ENCODE measurements around the gene KIAA1549.

KIAA1549 gene

GRCh38 chr7:138881579-138882188 is 99.5 kb downstream of the KIAA1549 start:
- no peaks in the 10 kb centered on the region for H3K27me3 Mint-ChIP-seq
- DNase-seq: no peak
- H3K4me3 Mint-ChIP-seq: no peak overlapping the region
- H3K4me1 Mint-ChIP-seq: no peaks in the 10 kb centered on the region
- no peak overlapping the region for H3K27ac Mint-ChIP-seq
- no peaks in the 10 kb centered on the region for H3K36me3 Mint-ChIP-seq
- no peak for ATAC-seq (replicated peaks)
- no peaks in the 10 kb centered on the region for H3K9me3 Mint-ChIP-seq

- Mint-ChIP-seq H3K36me3 (no peaks in the 10 kb centered on the region), H3K4me3 (no peak overlapping the region), H3K4me1 (no peaks in the 10 kb centered on the region), H3K9me3 (no peaks in the 10 kb centered on the region), H3K27ac (no peak overlapping the region), H3K27me3 (no peaks in the 10 kb centered on the region)
- DNase-seq (no peak), ATAC-seq (replicated peaks) (no peak)
Measured at GRCh38 chr7:138880881-138881578, 100.2 kb downstream of the KIAA1549 start.

GRCh38 chr7:138879356-138879755 is 101.8 kb downstream of the KIAA1549 start:
- H3K27ac Mint-ChIP-seq: no peak overlapping the region

GRCh38 chr7:138878856-138879255 is 102.3 kb downstream of the KIAA1549 start:
- Mint-ChIP-seq H3K9me3 (peaks cover 0 to 2% of the 10 kb centered on the region in 2 donors), H3K4me1 (no peaks in the 10 kb centered on the region), H3K36me3 (no peaks in the 10 kb centered on the region), H3K4me3 (no peak overlapping the region), H3K27ac (no peak overlapping the region), H3K27me3 (no peaks in the 10 kb centered on the region)
- DNase-seq: no peak
- ATAC-seq (replicated peaks): no peak

More at GRCh38 chr7:138879356-138879755, 101.8 kb downstream of the KIAA1549 start:
- Mint-ChIP-seq H3K4me3 (no peak overlapping the region), H3K9me3 (peaks cover 0 to 1% of the 10 kb centered on the region in 2 donors), H3K4me1 (no peaks in the 10 kb centered on the region), H3K27me3 (no peaks in the 10 kb centered on the region), H3K36me3 (no peaks in the 10 kb centered on the region)
- ATAC-seq (replicated peaks): no peak
- no peak for DNase-seq

- no peak for ATAC-seq (replicated peaks)
- no peak for DNase-seq
- H3K36me3 Mint-ChIP-seq: no peaks in the 10 kb centered on the region
- no peak overlapping the region for H3K4me3 Mint-ChIP-seq
- no peaks in the 10 kb centered on the region for H3K27me3 Mint-ChIP-seq
- H3K27ac Mint-ChIP-seq: no peak overlapping the region
- H3K4me1 Mint-ChIP-seq: no peaks in the 10 kb centered on the region
- H3K9me3 Mint-ChIP-seq: peaks cover 0 to 2% of the 10 kb centered on the region in 2 donors
Measured at GRCh38 chr7:138878051-138878450, 103.1 kb downstream of the KIAA1549 start.

- Mint-ChIP-seq H3K4me1 (no peaks in the 10 kb centered on the region), H3K36me3 (no peaks in the 10 kb centered on the region), H3K27me3 (no peaks in the 10 kb centered on the region), H3K27ac (no peak overlapping the region), H3K9me3 (peaks cover 0 to 2% of the 10 kb centered on the region in 2 donors), H3K4me3 (no peak overlapping the region)
- ATAC-seq (replicated peaks): no peak
- DNase-seq: no peak
Measured at GRCh38 chr7:138876326-138876725, 104.9 kb downstream of the KIAA1549 start.

- ATAC-seq (replicated peaks) (no peak), DNase-seq (no peak)
- H3K27me3 Mint-ChIP-seq: no peaks in the 10 kb centered on the region
- peaks cover 0 to 3% of the 10 kb centered on the region in 2 donors for H3K9me3 Mint-ChIP-seq
- H3K4me1 Mint-ChIP-seq: no peaks in the 10 kb centered on the region
- H3K27ac Mint-ChIP-seq: no peak overlapping the region
- H3K36me3 Mint-ChIP-seq: no peaks in the 10 kb centered on the region
- H3K4me3 Mint-ChIP-seq: no peak overlapping the region
Measured at GRCh38 chr7:138875794-138876193, 105.4 kb downstream of the KIAA1549 start.

GRCh38 chr7:138873220-138873892 is 107.8 kb downstream of the KIAA1549 start:
- Mint-ChIP-seq H3K27ac (no peak overlapping the region), H3K36me3 (no peaks in the 10 kb centered on the region), H3K9me3 (peaks cover 0 to 3% of the 10 kb centered on the region in 2 donors), H3K27me3 (no peaks in the 10 kb centered on the region), H3K4me3 (no peak overlapping the region), H3K4me1 (no peaks in the 10 kb centered on the region)
- ATAC-seq (replicated peaks): no peak
- DNase-seq: no peak

- Mint-ChIP-seq H3K36me3 (no peaks in the 10 kb centered on the region), H3K9me3 (peaks cover 0 to 3% of the 10 kb centered on the region in 2 donors), H3K4me3 (no peak overlapping the region), H3K27ac (no peak overlapping the region), H3K27me3 (no peaks in the 10 kb centered on the region), H3K4me1 (no peaks in the 10 kb centered on the region)
- DNase-seq (no peak), ATAC-seq (replicated peaks) (no peak)
Measured at GRCh38 chr7:138872576-138872975, 108.6 kb downstream of the KIAA1549 start.

- H3K27me3 Mint-ChIP-seq: no peaks in the 10 kb centered on the region
- H3K4me1 Mint-ChIP-seq: no peaks in the 10 kb centered on the region
- H3K4me3 Mint-ChIP-seq: no peak overlapping the region
- no peak for ATAC-seq (replicated peaks)
- no peak for DNase-seq
- no peaks in the 10 kb centered on the region for H3K36me3 Mint-ChIP-seq
- peaks cover 0 to 3% of the 10 kb centered on the region in 2 donors for H3K9me3 Mint-ChIP-seq
- H3K27ac Mint-ChIP-seq: no peak overlapping the region
Measured at GRCh38 chr7:138871814-138872090, 109.4 kb downstream of the KIAA1549 start.

GRCh38 chr7:138871065-138871813 is 110.0 kb downstream of the KIAA1549 start:
- H3K27ac Mint-ChIP-seq: no peak overlapping the region
- H3K36me3 Mint-ChIP-seq: no peaks in the 10 kb centered on the region
- peaks cover 0 to 3% of the 10 kb centered on the region in 2 donors for H3K9me3 Mint-ChIP-seq
- ATAC-seq (replicated peaks): no peak
- no peaks in the 10 kb centered on the region for H3K4me1 Mint-ChIP-seq
- no peaks in the 10 kb centered on the region for H3K27me3 Mint-ChIP-seq
- no peak for DNase-seq
- H3K4me3 Mint-ChIP-seq: no peak overlapping the region

- H3K4me3 Mint-ChIP-seq: no peak overlapping the region
- no peaks in the 10 kb centered on the region for H3K36me3 Mint-ChIP-seq
- H3K27ac Mint-ChIP-seq: no peak overlapping the region
- peaks cover 0 to 2% of the 10 kb centered on the region in 2 donors for H3K9me3 Mint-ChIP-seq
- peaks cover 2 to 8% of the 10 kb centered on the region in 2 donors for H3K4me1 Mint-ChIP-seq
- no peak for ATAC-seq (replicated peaks)
- no peaks in the 10 kb centered on the region for H3K27me3 Mint-ChIP-seq
- DNase-seq: no peak
Measured at GRCh38 chr7:138869353-138869752, 111.8 kb downstream of the KIAA1549 start.

GRCh38 chr7:138868711-138869110 is 112.5 kb downstream of the KIAA1549 start:
- no peak overlapping the region for H3K27ac Mint-ChIP-seq

GRCh38 chr7:138867744-138868143 is 113.4 kb downstream of the KIAA1549 start:
- H3K9me3 Mint-ChIP-seq: peaks cover 0 to 1% of the 10 kb centered on the region in 2 donors
- H3K36me3 Mint-ChIP-seq: no peaks in the 10 kb centered on the region
- no peak for DNase-seq
- H3K4me3 Mint-ChIP-seq: no peak overlapping the region
- peaks cover 2 to 8% of the 10 kb centered on the region in 2 donors for H3K4me1 Mint-ChIP-seq
- H3K27ac Mint-ChIP-seq: no peak overlapping the region
- ATAC-seq (replicated peaks): no peak
- H3K27me3 Mint-ChIP-seq: no peaks in the 10 kb centered on the region

More at GRCh38 chr7:138868711-138869110, 112.5 kb downstream of the KIAA1549 start:
- peaks cover 2 to 8% of the 10 kb centered on the region in 2 donors for H3K4me1 Mint-ChIP-seq
- no peak overlapping the region for H3K4me3 Mint-ChIP-seq
- no peaks in the 10 kb centered on the region for H3K27me3 Mint-ChIP-seq
- H3K36me3 Mint-ChIP-seq: no peaks in the 10 kb centered on the region
- H3K9me3 Mint-ChIP-seq: peaks cover 0 to 1% of the 10 kb centered on the region in 2 donors
- DNase-seq: no peak
- no peak for ATAC-seq (replicated peaks)
